Measurements from ENCODE around the gene GRIK1.

GRIK1 gene

GRCh38 chr21:29538115-29538514, 401.7 kb downstream of the GRIK1 start:
- no peak for DNase-seq (ENCODE audit: low read depth in 2 of 2)

- DNase-seq (ENCODE audit: low read depth in 2 of 2): no peak
Measured at GRCh38 chr21:29534448-29534847, 405.3 kb downstream of the GRIK1 start.

GRCh38 chr21:29529139-29529538, 410.7 kb downstream of the GRIK1 start:
- no peak for DNase-seq (ENCODE audit: low read depth in 2 of 2)

GRCh38 chr21:29526545-29526944, 413.3 kb downstream of the GRIK1 start:
- no peak for DNase-seq (ENCODE audit: low read depth in 2 of 2)

GRCh38 chr21:29524055-29524454, 415.7 kb downstream of the GRIK1 start:
- DNase-seq (ENCODE audit: low read depth in 2 of 2): no peak

GRCh38 chr21:29523646-29524045, 416.1 kb downstream of the GRIK1 start:
- DNase-seq (ENCODE audit: low read depth in 2 of 2): no peak

- DNase-seq (ENCODE audit: low read depth in 2 of 2): no peak
Measured at GRCh38 chr21:29521872-29522271, 417.9 kb downstream of the GRIK1 start.

- DNase-seq (ENCODE audit: low read depth in 2 of 2): no peak
Measured at GRCh38 chr21:29520171-29520570, 419.6 kb downstream of the GRIK1 start.

- no peak for DNase-seq (ENCODE audit: low read depth in 2 of 2)
Measured at GRCh38 chr21:29514652-29515247, 425.0 kb downstream of the GRIK1 start.

GRCh38 chr21:29513535-29513934, 426.3 kb downstream of the GRIK1 start:
- no peak for DNase-seq (ENCODE audit: low read depth in 2 of 2)

- no peak for DNase-seq (ENCODE audit: low read depth in 2 of 2)
Measured at GRCh38 chr21:29511096-29511495, 428.7 kb downstream of the GRIK1 start.

GRCh38 chr21:29509121-29509520, 430.7 kb downstream of the GRIK1 start:
- DNase-seq (ENCODE audit: low read depth in 2 of 2): no peak

GRCh38 chr21:29508301-29508700, 431.5 kb downstream of the GRIK1 start:
- DNase-seq (ENCODE audit: low read depth in 2 of 2): no peak

GRCh38 chr21:29506947-29507346, 432.8 kb downstream of the GRIK1 start:
- DNase-seq (ENCODE audit: low read depth in 2 of 2): no peak

GRCh38 chr21:29506214-29506613, 433.6 kb downstream of the GRIK1 start:
- DNase-seq (ENCODE audit: low read depth in 2 of 2): no peak

- DNase-seq (ENCODE audit: low read depth in 2 of 2): no peak
Measured at GRCh38 chr21:29504751-29505321, 435.0 kb downstream of the GRIK1 start.

- DNase-seq (ENCODE audit: low read depth in 2 of 2): no peak
Measured at GRCh38 chr21:29501451-29501850, 438.3 kb downstream of the GRIK1 start.

- DNase-seq (ENCODE audit: low read depth in 2 of 2): no peak
Measured at GRCh38 chr21:29499734-29500343, 440.0 kb downstream of the GRIK1 start.

GRCh38 chr21:29499229-29499628, 440.6 kb downstream of the GRIK1 start:
- no peak for DNase-seq (ENCODE audit: low read depth in 2 of 2)

GRCh38 chr21:29496337-29496736, 443.5 kb downstream of the GRIK1 start:
- DNase-seq (ENCODE audit: low read depth in 2 of 2): no peak

GRCh38 chr21:29490016-29490415, 449.8 kb downstream of the GRIK1 start:
- no peak for DNase-seq (ENCODE audit: low read depth in 2 of 2)

- no peak for DNase-seq (ENCODE audit: low read depth in 2 of 2)
Measured at GRCh38 chr21:29487154-29487553, 452.6 kb downstream of the GRIK1 start.
